Panc1 (cell line): ENCODE results near the gene TEKT4. TPM values are rescaled to one million over a fixed set of nuclear protein-coding genes. Genes with fewer than 3 reads are reported as not detected.

Experiments
- ATAC-seq: fragments of 200-7000 bp; cut with Tn5 transposase; 2 replicates; pipeline ENCODE4 v1.9.1; 2020; ENCODE audit warnings: mild to moderate bottlenecking, moderate library complexity
- BruUV-seq: library from RNA; stranded (reverse); fragments of 400-500 nt; replicated peaks from 2 replicates; lab custom pipeline; 2021; lab: Mats Ljungman, UMichigan
- CTCF ChIA-PET: fragments of 300-600 bp; sonication (Branson Sonifier 250); formaldehyde crosslinking; loops from one replicate; lab custom pipeline; 2022; ENCODE audit warnings: antibody characterized with exemption; lab: Charles Lee
- POLR2A ChIA-PET: fragments of 300-600 bp; sonication (Branson Sonifier 250); formaldehyde crosslinking; loops from one replicate; lab custom pipeline; 2022; ENCODE audit warnings: antibody characterized with exemption; lab: Charles Lee
- DNase-seq: peaks from one replicate; pipeline ENCODE4 v3.0.0-alpha.2; 2010; ENCODE audit warnings: low read depth, low spot score
- H3K27ac ChIP-seq: 2 replicates; pipeline ENCODE4 v1.5.1; 2011; ENCODE audit warnings: mild to moderate bottlenecking, low read length, inconsistent platforms
- H3K27me3 ChIP-seq: fragments of 200-500 bp; sonication (Bioruptor generic); 2 replicates; pipeline ENCODE4 v1.6.0; 2014; ENCODE audit warnings: low read length, inconsistent platforms; ENCODE audit not compliant: control insufficient read depth, insufficient read depth
- H3K36me3 ChIP-seq: fragments of 200-500 bp; sonication (Bioruptor generic); 2 replicates; pipeline ENCODE4 v1.5.1; 2014; ENCODE audit warnings: inconsistent platforms, mild to moderate bottlenecking, low read length, moderate library complexity; ENCODE audit not compliant: control insufficient read depth, insufficient read depth
- H3K4me1 ChIP-seq: 2 replicates; pipeline ENCODE4 v1.5.1; 2011; ENCODE audit warnings: inconsistent platforms, mild to moderate bottlenecking, low read length, moderate library complexity; ENCODE audit not compliant: control insufficient read depth, insufficient read depth
- H3K4me3 ChIP-seq, 2 experiments: 2 replicates each; pipeline ENCODE4 v1.5.1; 2011 to 2012; ENCODE audit warnings: low read depth in 2 of 2, low read length in 2 of 2, mild to moderate bottlenecking in 2 of 2, inconsistent platforms in 1 of 2, moderate library complexity in 1 of 2
- H3K9me3 ChIP-seq: fragments of 200-500 bp; sonication (Bioruptor generic); 2 replicates; pipeline ENCODE4 v1.5.1; 2014; ENCODE audit warnings: low read depth, mild to moderate bottlenecking, inconsistent platforms, low read length, moderate library complexity; ENCODE audit not compliant: control insufficient read depth, insufficient read depth
- CTCF ChIP-seq: fragments of 450-650 bp; IDR thresholded peaks from 2 replicates; pipeline ENCODE4 v1.5.1; 2017; ENCODE audit warnings: mild to moderate bottlenecking
- POLR2AphosphoS5 ChIP-seq: IDR thresholded peaks from 2 replicates; pipeline ENCODE4 v1.6.1; 2012; ENCODE audit warnings: mild to moderate bottlenecking, low read depth, low read length, moderate library complexity
- REST ChIP-seq, 2 experiments: IDR thresholded peaks; 2 replicates each; pipeline ENCODE4 v1.6.1; 2011 to 2012; ENCODE audit warnings: low read depth in 2 of 2, control low read depth in 1 of 2, low read length in 1 of 2, mild to moderate bottlenecking in 1 of 2, moderate library complexity in 1 of 2; ENCODE audit not compliant: insufficient read depth in 1 of 2
- SIN3A ChIP-seq: IDR thresholded peaks from 2 replicates; pipeline ENCODE4 v1.6.1; 2012; ENCODE audit warnings: low read depth, mild to moderate bottlenecking, low read length, moderate library complexity, borderline replicate concordance; ENCODE audit not compliant: insufficient read depth
- TCF7L2 ChIP-seq: IDR thresholded peaks from 2 replicates; pipeline ENCODE4 v1.6.1; 2011; ENCODE audit warnings: mild to moderate bottlenecking, low read depth, low read length, inconsistent platforms
- in situ Hi-C: cut with HindIII; loops from 2 replicates; pipeline ENCODE4 v1.10.0; 2016; ENCODE audit warnings: low sequenced_read_pairs, low pct_unique_long_range_greater_than_20kb
- intact Hi-C: fragments of 100-400 bp; cut with micrococcal nuclease; formaldehyde crosslinking; loops from one replicate; pipeline ENCODE4 v1.10.0; 2022; ENCODE audit not compliant: unreplicated experiment
- total RNA-seq: library from RNA; stranded (reverse); gene quantifications from one replicate; pipeline ENCODE4 v1.2.1, GENCODE V29; 2021; ENCODE audit not compliant: unreplicated experiment

The TEKT4 gene
- total RNA-seq, 1 experiment from 2014 or later = 0.26 TPM

DNA sequence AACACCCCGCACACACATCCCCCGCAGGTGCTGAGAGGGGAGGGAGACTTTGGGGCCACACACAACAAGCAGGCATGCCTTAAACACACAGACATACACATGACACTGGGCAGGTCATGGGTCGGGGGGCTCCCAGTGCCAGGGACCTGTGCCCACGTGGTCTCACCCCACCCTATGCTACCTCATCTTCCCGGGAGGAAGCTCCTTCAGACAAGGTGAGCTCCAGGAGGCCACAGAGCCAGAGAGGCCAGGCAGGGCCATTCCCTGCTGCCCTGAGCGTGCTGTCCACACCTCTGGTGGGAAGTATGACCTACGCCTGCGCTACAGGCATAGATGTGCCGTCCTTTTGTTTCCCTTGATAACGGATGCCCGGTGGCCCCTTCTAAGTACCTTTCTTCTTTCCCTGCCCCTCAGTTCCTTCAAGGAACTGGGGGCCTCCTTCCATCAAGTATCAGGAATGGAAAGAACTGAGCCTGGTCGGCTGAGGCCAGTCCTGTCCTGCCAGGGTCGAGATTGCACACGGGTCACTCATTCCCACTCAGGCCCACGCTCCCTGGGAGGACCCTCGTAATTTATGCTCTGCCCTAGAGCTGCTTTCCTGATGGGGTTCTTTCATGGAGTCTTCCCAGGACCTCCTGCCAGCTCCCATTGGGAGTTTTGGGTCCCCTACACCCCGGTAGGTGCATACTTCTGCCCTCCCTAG is 4.7 kb downstream of the TEKT4 start:
- ChIA-PET CTCF (interaction anchor here (0.6 to 1.1 kb wide), 2 partner anchors 81 to 175 kb away, joined by 3 to 4 read pairs; no protein-coding TSS in a partner anchor), POLR2A (no interaction called here)
- no peaks in the 10 kb centered on the region for H3K36me3 ChIP-seq
- intact Hi-C loops (no loop called here), in situ Hi-C loops (no loop called here)
- H3K27ac ChIP-seq = no peak overlapping the region
- H3K27me3 ChIP-seq = no peaks in the 10 kb centered on the region
- H3K9me3 ChIP-seq = no peaks in the 10 kb centered on the region
- H3K4me1 ChIP-seq = no peaks in the 10 kb centered on the region
- BruUV-seq = no TSS peak
- ATAC-seq (no peak), DNase-seq (no peak)
- no peak overlapping the region for H3K4me3 ChIP-seq
- TF ChIP-seq REST (IDR thresholded peaks at IDR 0.05; ENCODE audit: insufficient read depth in 1 of 2, low read depth in 2 of 2, low read length in 1 of 2) (no peak), TCF7L2 (no peak), SIN3A (no peak), POLR2AphosphoS5 (no peak), CTCF (no peak)

DNA sequence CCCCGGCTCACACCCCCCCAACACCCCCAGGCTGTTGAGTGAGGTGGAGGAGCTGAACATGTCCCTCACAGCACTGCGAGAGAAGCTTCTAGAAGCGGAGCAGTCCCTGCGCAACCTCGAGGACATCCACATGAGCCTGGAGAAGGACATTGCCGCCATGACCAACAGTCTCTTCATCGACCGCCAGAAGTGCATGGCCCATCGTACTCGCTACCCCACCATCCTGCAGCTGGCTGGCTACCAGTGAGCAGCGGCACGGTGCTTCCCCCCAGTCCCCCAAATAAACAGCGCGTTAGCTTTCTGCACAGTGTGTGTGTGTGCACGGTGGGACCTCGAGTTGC is 5.3 kb downstream of the TEKT4 start:
- CTCF ChIA-PET = no interaction called here
- Histone ChIP-seq H3K9me3 (no peaks in the 10 kb centered on the region), H3K4me3 (no peak overlapping the region), H3K4me1 (no peaks in the 10 kb centered on the region), H3K27ac (no peak overlapping the region), H3K27me3 (no peaks in the 10 kb centered on the region), H3K36me3 (no peaks in the 10 kb centered on the region)
- DNase-seq (no peak), ATAC-seq (no peak)
- intact Hi-C loops (no loop called here), in situ Hi-C loops (no loop called here)
- no TSS peak for BruUV-seq
- no peak for TF ChIP-seq SIN3A
- POLR2A ChIA-PET = no interaction called here

- Histone ChIP-seq H3K4me3 (no peak overlapping the region), H3K36me3 (no peaks in the 10 kb centered on the region), H3K9me3 (no peaks in the 10 kb centered on the region), H3K4me1 (no peaks in the 10 kb centered on the region), H3K27me3 (no peaks in the 10 kb centered on the region), H3K27ac (no peak overlapping the region)
- ATAC-seq (no peak), DNase-seq (no peak)
- in situ Hi-C loops (no loop called here), intact Hi-C loops (no loop called here)
- CTCF ChIA-PET = no interaction called here
- POLR2A ChIA-PET = no interaction called here
- no TSS peak for BruUV-seq
- no peak for TF ChIP-seq CTCF
- no peak for TF ChIP-seq REST (IDR thresholded peaks at IDR 0.05; ENCODE audit: insufficient read depth in 1 of 2, low read depth in 2 of 2, low read length in 1 of 2)
- TF ChIP-seq POLR2AphosphoS5 = no peak
- TF ChIP-seq TCF7L2 = no peak
- TF ChIP-seq SIN3A = no peak
Measured at GRCh38 chr2:94877129-94877528, 5.9 kb downstream of the TEKT4 start.
